GM19193 (cell line): ENCODE measurements around the gene JPH4.

Experiments used
- POLR2A ChIP-seq: IDR thresholded peaks from 4 replicates; pipeline ENCODE4 v1.6.1; 2011; ENCODE audit not compliant: insufficient read depth, insufficient read length; ENCODE audit errors: extremely low read depth

Gene JPH4

DNA sequence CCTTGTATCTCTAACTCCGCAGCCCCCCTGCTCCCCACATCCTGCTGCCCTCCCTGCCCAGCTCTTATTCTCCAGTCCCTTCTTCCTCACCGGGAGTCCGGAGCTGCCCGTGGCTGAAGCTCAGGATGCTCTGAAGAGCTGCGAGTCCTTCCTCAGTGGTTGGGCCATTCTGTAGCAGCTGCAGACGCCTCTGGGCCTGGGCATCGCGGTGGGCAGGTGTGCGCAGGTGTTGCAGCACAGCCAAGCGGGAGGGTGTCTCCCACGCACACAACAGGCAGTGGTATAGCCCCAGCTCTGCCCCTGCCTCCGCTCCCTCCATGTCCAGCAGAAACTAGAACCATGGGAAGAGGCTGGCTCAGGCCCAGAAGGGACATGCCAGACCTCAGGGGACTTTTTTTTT, 47.2 kb downstream of the JPH4 start:
- TF ChIP-seq POLR2A, result no peak

DNA sequence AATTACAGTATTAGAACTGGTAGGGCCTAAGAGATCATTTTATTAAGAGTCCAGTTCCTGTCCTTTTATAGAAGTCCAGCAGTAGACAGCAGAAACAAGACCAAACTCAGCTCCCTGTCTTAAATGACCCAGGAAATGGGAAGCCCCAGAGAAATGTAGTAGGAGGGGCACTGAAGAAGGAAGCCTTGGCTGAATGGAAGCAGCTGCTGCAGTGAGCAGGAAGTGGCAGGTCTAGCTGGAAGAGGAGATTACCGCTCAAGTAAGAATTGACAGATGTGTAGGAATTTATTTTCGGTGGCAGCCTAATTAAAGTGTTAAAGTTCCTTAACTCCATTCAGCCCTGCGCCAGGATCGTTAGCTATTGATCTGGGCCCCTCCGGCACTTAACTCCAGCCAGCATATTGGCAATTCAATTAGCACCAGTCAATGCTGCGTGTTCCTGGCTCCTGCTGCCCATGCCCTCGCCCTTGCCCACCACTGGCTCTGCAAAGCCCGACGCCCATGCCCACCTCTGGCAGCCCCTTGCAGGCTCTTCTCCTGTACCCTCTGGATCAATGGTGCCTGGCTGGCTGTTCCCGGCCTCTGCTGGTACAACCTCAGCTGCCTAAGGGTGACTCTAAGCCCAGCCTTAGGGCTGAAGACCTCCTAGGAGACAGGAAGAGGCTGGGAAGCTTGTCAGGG, 48.1 kb downstream of the JPH4 start:
- TF ChIP-seq POLR2A, result no peak

DNA sequence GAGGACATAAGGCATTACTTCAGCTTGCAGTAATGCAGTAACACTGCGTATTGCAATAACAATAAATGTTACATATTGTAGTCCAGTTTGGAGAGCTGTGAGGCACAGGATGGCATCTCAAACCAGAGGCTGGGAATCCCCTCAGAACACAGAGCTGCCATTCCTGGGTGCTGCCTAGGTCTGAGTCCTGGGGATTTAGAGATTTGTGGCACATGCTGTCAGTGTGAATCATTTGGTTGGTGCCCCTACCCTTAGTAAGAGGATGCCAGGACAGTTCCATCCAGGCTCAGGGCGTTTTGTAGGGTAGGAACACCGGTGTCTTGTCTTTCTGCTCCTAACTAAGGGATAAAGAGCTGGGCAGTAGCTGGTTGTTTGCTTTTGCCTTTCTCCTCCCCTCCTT, 49.6 kb downstream of the JPH4 start:
- TF ChIP-seq POLR2A, result no peak

DNA sequence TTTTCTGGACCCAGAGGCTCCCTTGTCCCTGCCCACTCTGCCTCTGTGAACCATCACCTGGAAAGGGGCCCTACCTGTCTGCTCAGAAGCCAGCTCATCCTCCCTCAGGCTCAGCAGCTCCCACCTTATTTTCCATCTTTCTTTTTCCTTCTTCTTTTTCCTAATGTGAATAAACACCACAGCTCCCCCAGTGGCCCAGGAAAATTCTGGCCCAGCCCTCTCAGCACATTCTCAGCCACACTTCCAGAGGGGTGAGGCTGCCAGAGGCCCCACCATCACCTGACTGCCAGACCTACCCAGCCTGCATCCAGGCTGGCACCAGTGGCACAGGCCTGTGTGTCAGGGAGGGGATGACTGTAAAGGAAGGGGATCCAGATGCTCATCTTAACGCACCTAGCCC, 50.0 kb downstream of the JPH4 start:
- no peak for TF ChIP-seq POLR2A

DNA sequence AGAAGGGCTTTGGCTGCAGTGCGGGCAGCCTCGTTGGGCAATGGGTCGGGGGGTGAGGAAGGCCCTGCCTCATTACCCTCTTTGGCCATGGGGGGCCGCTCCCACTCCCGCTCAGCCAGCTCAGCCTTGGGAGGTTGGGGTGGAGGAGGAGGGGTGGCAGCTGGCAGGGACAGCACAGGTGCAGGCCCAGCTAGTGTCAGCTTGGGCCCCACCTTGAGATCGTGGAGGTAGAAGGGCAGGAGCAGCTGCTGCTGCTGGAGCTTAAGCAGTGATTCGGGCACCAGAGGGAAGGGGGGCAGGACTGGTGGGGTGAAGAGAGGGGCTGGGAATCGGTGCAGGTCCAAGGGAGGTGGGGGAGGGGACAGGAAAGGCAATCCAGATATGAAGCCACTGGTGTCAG, 53.0 kb downstream of the JPH4 start:
- no peak for TF ChIP-seq POLR2A

DNA sequence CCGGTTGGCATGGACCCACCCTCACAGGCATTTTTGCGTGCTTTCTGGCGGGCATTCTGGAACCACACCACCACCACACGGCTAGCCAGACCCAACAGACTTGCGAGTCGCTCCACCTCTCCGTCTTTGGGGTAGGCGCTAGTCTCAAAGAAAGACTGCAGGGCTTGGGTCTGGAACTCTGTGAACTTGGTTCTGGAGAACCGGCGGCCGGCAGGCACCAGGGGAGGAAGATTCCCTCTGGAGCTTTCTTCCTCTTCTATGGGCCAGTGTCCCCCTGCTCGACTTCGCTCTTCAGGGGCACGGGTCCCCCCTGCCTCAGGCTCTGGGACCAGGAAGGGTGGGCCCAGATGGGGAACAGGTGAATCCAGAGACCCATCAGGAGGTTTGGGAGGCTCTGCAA, 53.6 kb downstream of the JPH4 start:
- no peak for TF ChIP-seq POLR2A

DNA sequence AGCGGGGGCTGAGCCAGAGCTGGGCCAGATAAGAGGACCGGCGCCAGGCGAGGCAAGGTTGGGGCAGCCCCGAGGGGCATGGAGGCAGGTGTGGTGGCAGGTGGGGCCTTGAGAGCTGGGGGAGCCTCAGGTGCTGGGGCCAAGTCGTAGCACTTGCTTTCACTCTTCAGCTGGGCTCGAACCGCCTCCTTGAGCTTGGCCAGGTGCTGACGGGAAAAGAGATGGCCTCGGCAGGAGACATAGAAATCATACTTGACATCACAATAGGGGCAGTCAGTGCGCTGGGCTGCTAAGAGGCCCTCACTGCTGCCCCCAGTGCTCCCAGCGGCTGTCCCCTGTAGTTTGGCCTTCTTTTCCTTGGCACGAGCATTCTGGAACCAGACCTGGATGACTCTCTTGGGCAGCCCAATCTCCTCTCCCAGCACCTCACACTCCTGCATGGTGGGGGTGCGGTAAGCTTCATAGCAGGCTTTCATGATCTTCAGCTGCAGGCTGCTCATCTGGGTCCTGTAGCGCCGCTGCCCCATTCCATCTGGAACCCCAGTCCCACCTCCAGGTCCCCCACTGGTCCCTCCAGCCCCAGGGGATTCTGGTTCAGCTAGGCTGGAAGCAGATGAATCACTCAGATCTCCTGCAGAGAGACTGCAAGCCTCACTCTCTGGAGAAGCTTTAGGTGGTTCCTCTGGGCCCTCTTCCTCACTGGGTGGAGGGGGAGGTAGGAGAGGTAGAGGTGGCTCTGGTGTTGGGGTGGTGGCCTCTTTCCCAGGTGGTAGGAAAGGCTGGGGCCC, 55.2 kb downstream of the JPH4 start:
- TF ChIP-seq POLR2A, result no peak

DNA sequence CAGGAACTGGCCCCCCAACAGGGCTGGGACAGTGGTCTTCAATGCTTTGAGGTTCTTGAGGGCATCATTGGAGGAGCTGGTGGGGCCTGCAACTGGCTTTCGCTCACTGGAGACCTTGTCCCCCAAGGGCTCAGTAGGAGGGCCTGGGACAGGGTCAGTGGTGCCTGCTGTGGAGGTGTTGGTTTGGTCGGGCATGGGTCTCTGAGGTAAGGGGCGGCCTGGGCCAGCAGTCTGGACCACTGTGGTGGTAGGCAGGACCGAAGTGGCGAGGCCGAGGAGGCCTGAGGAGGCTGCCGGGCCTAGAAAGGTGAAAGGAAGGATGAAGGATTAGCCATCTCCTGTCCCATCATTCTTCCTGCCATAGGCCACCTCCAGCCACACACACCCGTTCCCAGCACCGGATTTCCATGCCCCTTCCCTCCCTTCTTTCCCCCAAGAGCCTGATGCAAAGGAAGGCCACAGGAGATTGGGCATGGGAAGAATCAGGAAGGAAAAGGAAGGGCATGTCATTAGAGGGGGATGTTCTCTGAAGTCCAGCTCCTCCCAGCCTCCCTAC, 55.9 kb downstream of the JPH4 start:
- no peak for TF ChIP-seq POLR2A

DNA sequence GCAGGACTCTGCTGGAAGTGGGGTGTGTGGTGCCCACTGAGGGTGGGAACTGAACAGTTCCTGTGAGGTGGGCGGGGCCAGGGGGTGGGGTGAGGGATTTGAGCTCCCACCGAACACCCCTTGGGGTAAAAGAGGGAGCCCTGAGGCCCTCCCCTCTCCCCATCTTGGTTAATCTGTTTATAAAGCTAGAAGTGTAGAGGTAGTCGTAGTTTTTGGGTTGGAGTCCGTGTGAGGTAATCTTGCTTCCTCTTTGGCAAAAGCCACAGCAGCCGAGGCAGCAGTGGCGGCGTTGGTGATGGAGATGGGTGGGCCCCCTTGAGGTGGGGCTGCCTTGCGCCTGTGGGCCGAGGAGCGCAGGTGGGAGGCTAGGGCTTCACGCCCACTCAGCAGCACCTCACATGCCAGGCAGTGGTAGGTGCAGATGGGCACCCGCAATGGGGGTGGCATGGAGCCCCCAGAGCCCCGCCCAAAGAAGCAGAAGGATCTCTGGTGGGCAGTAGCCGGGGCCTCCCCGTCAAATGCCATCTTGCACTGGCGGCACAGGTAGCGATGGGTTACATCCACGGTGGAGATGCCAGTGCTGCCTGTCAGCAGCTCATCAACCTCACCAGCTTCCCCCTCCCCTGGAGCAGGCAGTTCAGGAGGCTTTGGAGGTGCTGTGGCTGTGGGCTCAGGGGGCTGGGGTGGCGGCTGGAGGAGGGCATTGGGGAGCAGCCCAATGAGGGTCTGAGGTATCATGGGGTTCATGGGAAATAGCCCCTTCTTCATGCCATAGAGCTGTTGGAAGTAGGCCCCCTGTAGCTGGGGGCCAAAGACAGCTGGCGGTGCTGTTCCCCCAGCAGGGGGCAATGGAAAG, 56.6 kb downstream of the JPH4 start:
- TF ChIP-seq POLR2A, result no peak

DNA sequence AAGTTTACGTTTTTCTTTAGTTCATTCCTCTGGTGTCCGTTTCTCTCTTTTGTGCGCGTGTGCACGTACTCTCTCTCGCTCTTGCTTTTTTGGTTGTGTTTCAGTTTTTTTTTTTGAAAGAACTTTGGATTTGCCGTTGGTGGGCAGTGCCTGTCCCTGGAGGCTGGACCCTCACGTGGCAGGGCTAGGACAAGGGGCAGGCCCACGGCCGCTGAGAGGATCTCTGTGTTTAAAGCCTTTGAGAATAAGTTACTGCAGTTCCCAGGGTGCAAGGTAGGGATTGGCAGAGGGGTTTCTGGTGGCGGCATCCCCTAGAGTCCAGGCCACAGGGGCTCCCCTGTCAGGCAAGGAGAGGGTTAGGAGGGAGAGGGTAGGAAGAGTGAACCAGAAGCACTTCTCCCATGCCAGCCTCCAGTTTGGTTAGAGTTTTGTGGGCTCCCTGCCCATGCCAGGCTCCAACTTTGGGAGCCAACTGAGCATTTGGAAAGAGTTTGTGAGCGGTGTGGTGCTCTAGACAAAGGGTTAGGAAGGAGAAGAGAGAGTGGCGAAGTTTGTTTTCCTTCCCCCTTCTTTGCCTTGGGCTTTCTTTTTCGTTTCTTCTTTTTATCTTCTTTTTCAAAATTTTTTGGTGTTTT, 57.6 kb downstream of the JPH4 start:
- TF ChIP-seq POLR2A, result no peak

DNA sequence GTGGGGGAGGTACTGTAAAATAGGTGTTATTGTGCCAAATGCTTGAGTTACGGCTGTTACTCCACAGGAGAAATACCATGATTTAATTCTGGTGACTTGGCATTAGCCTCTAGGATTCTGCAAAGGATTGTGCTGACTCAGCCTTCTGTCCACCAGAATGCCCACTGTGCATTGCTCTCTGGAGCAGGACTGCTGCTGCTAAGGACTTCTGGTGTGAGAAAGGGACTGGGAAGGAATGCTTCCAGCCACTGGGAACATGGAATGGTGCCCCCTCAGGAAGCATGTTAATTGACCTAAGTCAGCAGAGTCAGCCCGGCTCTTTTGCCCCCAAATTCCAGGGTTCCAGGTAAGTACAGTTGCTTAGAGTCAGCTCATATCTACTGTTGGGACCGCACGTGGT, 59.9 kb downstream of the JPH4 start:
- no peak for TF ChIP-seq POLR2A
